K562 (cell line): ENCODE measurements around the gene CCR2. TPM values are rescaled to one million over a fixed set of nuclear protein-coding genes. Genes with fewer than 3 reads are reported as not detected.
A peak's percentile ranks its signal among the peaks of the same experiment; 100 is the strongest.

Experiments
- ATAC-seq: fragments of 200-7000 bp; cut with Tn5 transposase; 3 replicates; pipeline ENCODE4 v1.9.1; 2020; ENCODE audit warnings: moderate library complexity
- BruUV-seq: library from RNA; stranded (reverse); fragments of 400-500 nt; replicated peaks from 2 replicates; lab custom pipeline; 2021; lab: Mats Ljungman, UMichigan
- CTCF ChIA-PET: fragments of 300-600 bp; formaldehyde crosslinking; extraction: SDS; loops from one replicate; lab custom pipeline; 2021; ENCODE audit warnings: low intra/inter-chr PET ratio; lab: Yijun Ruan, JAX
- POLR2A ChIA-PET: fragments of 300-600, 350-650 bp; sonication (Branson Sonifier 250); formaldehyde crosslinking; extraction: SDS; loops from one replicate; lab custom pipeline; 2021; ENCODE audit warnings: antibody characterized with exemption, inconsistent platforms; lab: Yijun Ruan, JAX
- DNase-seq, 4 experiments: peaks; one replicate each; pipeline versions ENCODE4 v3.0.0 to v3.0.0-alpha.2; 2011 to 2018; ENCODE audit warnings: low spot score in 3 of 4, mixed read lengths in 3 of 4; ENCODE audit errors: extremely low read depth in 1 of 4
- FAIRE-seq: peaks from 2 replicates; lab custom pipeline; 2011; peaks lifted over from hg19 to GRCh38; lab: Jason Lieb, UNC
- H2AFZ ChIP-seq: 2 replicates; pipeline ENCODE4 v1.6.0; 2011; ENCODE audit warnings: low read depth, low read length, control low read depth, inconsistent platforms
- H3K27ac ChIP-seq: fragments of 200-600 bp; 3 replicates; pipeline ENCODE4 v1.8.0; 2011; ENCODE audit warnings: low read depth, mild to moderate bottlenecking, control low read depth, inconsistent platforms, low read length, moderate library complexity, mixed read lengths; ENCODE audit errors: extremely low read depth
- H3K27me3 ChIP-seq, 2 experiments: fragments of 300-600 bp in 1 of 2; 2 replicates in 1 of 2; 3 replicates in 1 of 2; pipeline versions ENCODE4 v1.6.0 to v1.8.0; 2011; ENCODE audit warnings: inconsistent platforms in 2 of 2, low read length in 2 of 2, mild to moderate bottlenecking in 1 of 2, mixed read lengths in 1 of 2, moderate library complexity in 1 of 2; ENCODE audit not compliant: control insufficient read depth in 2 of 2, insufficient read depth in 2 of 2
- H3K36me3 ChIP-seq: fragments of 300-600 bp; 3 replicates; pipeline ENCODE4 v1.8.0; 2011; ENCODE audit warnings: mild to moderate bottlenecking, low read length, inconsistent platforms; ENCODE audit not compliant: control insufficient read depth, insufficient read depth
- H3K4me1 ChIP-seq, 2 experiments: fragments of 200-600 bp in 1 of 2; replicated peaks in 1 of 2; 2 replicates in 1 of 2; 3 replicates in 1 of 2; pipeline versions ENCODE4 v1.5.1 to v1.8.0; 2011; ENCODE audit warnings: inconsistent platforms in 2 of 2, low read length in 2 of 2, mild to moderate bottlenecking in 1 of 2, mixed read lengths in 1 of 2, moderate library complexity in 1 of 2; ENCODE audit not compliant: control insufficient read depth in 2 of 2, insufficient read depth in 2 of 2
- H3K4me2 ChIP-seq: 2 replicates; pipeline ENCODE4 v1.6.1; 2011; ENCODE audit warnings: low read length, control low read depth, inconsistent platforms, mixed read lengths; ENCODE audit not compliant: insufficient read depth
- H3K4me3 ChIP-seq: fragments of 200-600 bp; sonication (generic), shearing (Covaris generic); 2 replicates; pipeline ENCODE4 v1.5.1; 2016; ENCODE audit warnings: control low read depth, inconsistent platforms
- H3K79me2 ChIP-seq: fragments of 200-600 bp; 3 replicates; pipeline ENCODE4 v1.8.0; 2011; ENCODE audit warnings: low read length, inconsistent platforms; ENCODE audit not compliant: control insufficient read depth, insufficient read depth
- H3K9ac ChIP-seq, 2 experiments: 2 replicates each; pipeline versions ENCODE4 v1.6.0 to v1.6.1; 2011; ENCODE audit warnings: low read depth in 2 of 2, low read length in 2 of 2, control low read depth in 1 of 2, inconsistent platforms in 1 of 2, mild to moderate bottlenecking in 1 of 2, mixed read lengths in 1 of 2; ENCODE audit not compliant: insufficient read depth in 1 of 2
- H3K9me1 ChIP-seq: one replicate; pipeline ENCODE4 v1.6.0; 2011; ENCODE audit warnings: inconsistent platforms, mild to moderate bottlenecking, low read length, moderate library complexity; ENCODE audit not compliant: control insufficient read depth, insufficient read depth
- H3K9me3 ChIP-seq: replicated peaks from 2 replicates; pipeline ENCODE4 v1.5.1; 2011; ENCODE audit warnings: low read depth, low read length, inconsistent platforms; ENCODE audit not compliant: control insufficient read depth, insufficient read depth
- H4K20me1 ChIP-seq: replicated peaks from 2 replicates; pipeline ENCODE4 v1.6.1; 2011; ENCODE audit warnings: low read length, inconsistent platforms, mixed read lengths; ENCODE audit not compliant: control insufficient read depth, insufficient read depth
- C11orf30 ChIP-seq: fragments of 450-650 bp; IDR thresholded peaks from 2 replicates; pipeline ENCODE4 v1.6.1; 2016; ENCODE audit warnings: low read depth, mild to moderate bottlenecking
- CEBPB ChIP-seq: fragments of 450-650 bp; IDR thresholded peaks from 2 replicates; pipeline ENCODE4 v1.6.1; 2016; ENCODE audit warnings: missing genetic modification characterization, missing compliant biosample characterization
- CHD2 ChIP-seq: IDR thresholded peaks from 2 replicates; pipeline ENCODE4 v1.6.1; 2011; ENCODE audit warnings: low read depth, low read length
- DACH1 ChIP-seq: fragments of 450-650 bp; IDR thresholded peaks from 2 replicates; pipeline ENCODE4 v1.6.1; 2018; ENCODE audit not compliant: partially characterized antibody
- DMBX1 ChIP-seq: fragments of 250-450 bp; sonication (Bioruptor Pico); IDR thresholded peaks from 2 replicates; pipeline ENCODE4 v1.8.0; 2022; ENCODE audit warnings: inconsistent platforms, mild to moderate bottlenecking, moderate library complexity, borderline replicate concordance
- DPF2 ChIP-seq: fragments of 450-650 bp; IDR thresholded peaks from 2 replicates; pipeline ENCODE4 v1.6.1; 2016
- FIP1L1 ChIP-seq: fragments of 200-400 bp; formaldehyde crosslinking; IDR thresholded peaks from 2 replicates; pipeline ENCODE4 v1.6.1; 2018; ENCODE audit warnings: mild to moderate bottlenecking, low read depth, low read length; ENCODE audit not compliant: poor library complexity, severe bottlenecking
- KDM1A ChIP-seq, 2 experiments: fragments of 450-650 bp; IDR thresholded peaks; 2 replicates each; pipeline ENCODE4 v1.6.1; 2016; ENCODE audit warnings: mild to moderate bottlenecking in 2 of 2
- MEIS2 ChIP-seq: fragments of 450-650 bp; IDR thresholded peaks from 2 replicates; pipeline ENCODE4 v1.6.1; 2014; ENCODE audit warnings: mild to moderate bottlenecking; ENCODE audit not compliant: partially characterized antibody
- NBN ChIP-seq: fragments of 450-650 bp; IDR thresholded peaks from 2 replicates; pipeline ENCODE4 v1.6.1; 2016; ENCODE audit warnings: low read depth, mild to moderate bottlenecking
- POLR2B ChIP-seq: fragments of 450-650 bp; IDR thresholded peaks from 2 replicates; pipeline ENCODE4 v1.6.1; 2018; ENCODE audit warnings: low read depth; ENCODE audit not compliant: partially characterized antibody
- SMAD3 ChIP-seq: fragments of 450-650 bp; formaldehyde crosslinking; conservative IDR thresholded peaks from 2 replicates; pipeline ENCODE4 v1.4.0; 2020; ENCODE audit warnings: mild to moderate bottlenecking
- TEAD2 ChIP-seq: fragments of 450-650 bp; IDR thresholded peaks from 2 replicates; pipeline ENCODE4 v1.6.1; 2016; ENCODE audit warnings: missing genetic modification characterization, control low read depth, missing compliant biosample characterization
- WGBS: fragments of 100-300 bp; shearing (Covaris generic); methylation state at CpG from one replicate; pipeline ENCODE4 v1.1.6; 2016; ENCODE audit warnings: low coverage, mixed read lengths; ENCODE audit not compliant: insufficient coverage; ENCODE audit errors: missing lambda C conversion rate; 5-methylcytosine and 5-hydroxymethylcytosine counted together
- in situ Hi-C: fragments of 300-500 bp; cut with MboI; formaldehyde crosslinking; loops from 4 replicates; pipeline ENCODE4 v1.15.0; 2018; ENCODE audit warnings: inconsistent platforms, mixed read lengths
- intact Hi-C: fragments of 100-400 bp; cut with micrococcal nuclease; formaldehyde crosslinking; loops from 2 replicates; pipeline ENCODE4 v1.14.2; 2022
- polyA plus RNA-seq, 8 experiments: library from polyadenylated mRNA; depleted of rRNA in 4 of 8; stranded (reverse) in 5 of 8; unstranded in 3 of 8; fragments of >200 nt; fragmentation: Nextera tagmentation in 2 of 8; fragmentation: Illumina TruSeq in 1 of 8; extraction: Ambion mirVana in 2 of 8; extraction: Trizol in 1 of 8; gene quantifications; 2 replicates each; pipeline versions ENCODE4 v1.2.1 to v1.2.3, GENCODE V29; 2011 to 2014; ENCODE audit warnings: inconsistent platforms in 1 of 8, missing spikeins in 1 of 8
- total RNA-seq, 7 experiments: library from RNA; depleted of rRNA in 6 of 7; stranded (reverse); fragments of >200 nt in 6 of 7; fragmentation: Illumina TruSeq in 2 of 7; extraction: Trizol in 2 of 7; gene quantifications; 2 replicates each; pipeline versions ENCODE4 v1.2.1 to v1.2.3, GENCODE V29; 2011 to 2021; ENCODE audit warnings: low replicate concordance in 1 of 7

The CCR2 gene
- total and polyA plus RNA-seq, 9 of the 15 experiments (the other 6 are each of a cell fraction or from before 2014, with no cell fraction given) = not detected

DNA sequence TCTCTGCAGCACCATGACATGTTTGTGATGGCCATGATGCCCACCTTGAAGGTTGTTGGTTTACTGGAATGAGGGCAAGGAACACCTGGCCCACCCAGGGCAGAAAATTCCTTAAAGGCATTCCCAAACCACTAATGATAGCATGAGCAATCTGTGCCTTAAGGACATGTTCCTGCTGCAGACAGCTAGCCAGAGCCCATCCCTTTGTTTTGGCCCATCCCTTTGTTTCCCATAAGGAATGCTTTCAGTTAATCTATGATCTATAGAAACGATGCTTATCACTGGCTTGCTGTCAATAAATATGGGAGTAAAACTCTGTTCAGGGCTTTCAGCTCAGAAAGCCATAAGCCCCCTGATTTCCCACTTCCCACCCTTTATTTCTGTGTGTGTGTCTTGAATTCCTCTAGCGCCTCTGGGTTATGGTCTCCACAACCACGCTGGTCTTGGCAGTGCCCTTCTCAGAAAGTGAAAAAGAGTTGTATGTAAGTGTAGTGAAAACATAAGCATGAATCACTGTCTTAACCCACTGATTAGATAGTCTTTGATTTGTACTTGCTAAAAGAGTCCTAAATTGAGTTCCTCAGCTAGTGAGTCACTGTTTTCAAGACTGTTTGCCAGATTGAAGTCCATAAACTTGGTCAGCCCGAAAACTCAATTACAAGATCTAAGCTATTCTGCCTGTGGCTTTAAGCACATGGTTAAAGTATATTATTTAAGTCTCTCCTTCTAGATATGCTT, 19.0 kb upstream of the CCR2 start:
- Histone ChIP-seq H3K9me3 (no peaks in the 10 kb centered on the region; the same call in 1 of the 2 replicates), H2AFZ (no peak overlapping the region), H3K27ac (no peak overlapping the region), H3K79me2 (no peaks in the 10 kb centered on the region), H3K4me1 (no peaks in the 10 kb centered on the region), H4K20me1 (no peaks in the 10 kb centered on the region), H3K4me3 (no peak overlapping the region), H3K9ac (no peak overlapping the region), H3K27me3 (no peaks in the 10 kb centered on the region), H3K9me1 (no peaks in the 10 kb centered on the region), H3K36me3 (no peaks in the 10 kb centered on the region), H3K4me2 (no peak overlapping the region)
- BruUV-seq = no TSS peak
- no peak for DNase-seq
- intact Hi-C loops (no loop called here), in situ Hi-C loops (no loop called here)
- CTCF ChIA-PET = no interaction called here
- TF ChIP-seq DACH1 (no peak), KDM1A (IDR thresholded peaks at IDR 0.05) (peak in 1 of 2 experiments; percentile 34; a peak in 1 of 4 replicates)
- POLR2A ChIA-PET = no interaction called here
- FAIRE-seq = no peak
- WGBS = 1% methylated on average over 4 of the region's 4 CpGs
- ATAC-seq = no peak

DNA sequence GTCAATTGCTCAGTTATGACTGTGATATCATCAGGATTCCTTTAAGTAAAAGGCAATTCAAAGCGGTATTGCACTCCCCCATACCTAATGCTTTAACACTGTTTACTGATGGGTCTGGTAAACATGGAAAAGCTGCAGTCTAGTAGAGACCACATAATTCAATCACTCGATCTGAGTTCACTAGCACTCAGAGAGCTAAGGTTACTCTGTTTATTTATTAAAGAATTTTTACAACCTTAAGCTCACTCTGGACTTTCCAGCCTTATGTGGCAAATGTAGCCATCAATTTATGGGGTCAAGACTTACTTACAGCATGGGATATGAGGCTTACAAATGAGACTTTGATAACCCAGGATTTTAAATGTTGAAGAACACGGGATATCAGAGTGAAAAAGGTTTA, 18.4 kb upstream of the CCR2 start:
- H3K27me3 ChIP-seq = no peaks in the 10 kb centered on the region
- CTCF ChIA-PET = no interaction called here
- TF ChIP-seq DPF2 = no peak
- TF ChIP-seq CEBPB (tag) = no peak
- TF ChIP-seq SMAD3 (CRISPR knock-in tag) = no peak
- TF ChIP-seq FIP1L1 = no peak
- no peak for TF ChIP-seq CHD2
- no peak for TF ChIP-seq NBN
- TF ChIP-seq C11orf30 = no peak
- no peak for TF ChIP-seq DMBX1 (CRISPR knock-in tag)
- TF ChIP-seq TEAD2 (tag) = no peak
- TF ChIP-seq MEIS2 = no peak
- TF ChIP-seq POLR2B = no peak

More for the DNA sequence above, 18.4 kb upstream of the CCR2 start:
- Histone ChIP-seq H4K20me1 (no peaks in the 10 kb centered on the region), H3K4me1 (no peaks in the 10 kb centered on the region), H3K27ac (no peak overlapping the region), H3K4me3 (no peak overlapping the region), H3K9me3 (no peaks in the 10 kb centered on the region; the same call in 1 of the 2 replicates), H3K4me2 (no peak overlapping the region), H3K79me2 (no peaks in the 10 kb centered on the region), H3K9me1 (no peaks in the 10 kb centered on the region), H3K36me3 (no peaks in the 10 kb centered on the region), H3K9ac (no peak overlapping the region), H2AFZ (no peak overlapping the region)
- ATAC-seq (no peak), DNase-seq (no peak), FAIRE-seq (peak; percentile 46)
- WGBS = 2% methylated on average over 3 of the region's 3 CpGs
- POLR2A ChIA-PET = no interaction called here
- no TSS peak for BruUV-seq
- intact Hi-C loops = no loop called here
- in situ Hi-C loops = no loop called here
